ENCODE measurements around the gene SLC7A7.
A peak's percentile ranks its signal among the peaks of the same experiment; 100 is the strongest.
"Not testable (repeated sequence)": the region's sequence is repeated elsewhere in the genome, so short reads cannot be mapped to it uniquely, and the experiment has no call there.

SLC7A7 gene

DNA sequence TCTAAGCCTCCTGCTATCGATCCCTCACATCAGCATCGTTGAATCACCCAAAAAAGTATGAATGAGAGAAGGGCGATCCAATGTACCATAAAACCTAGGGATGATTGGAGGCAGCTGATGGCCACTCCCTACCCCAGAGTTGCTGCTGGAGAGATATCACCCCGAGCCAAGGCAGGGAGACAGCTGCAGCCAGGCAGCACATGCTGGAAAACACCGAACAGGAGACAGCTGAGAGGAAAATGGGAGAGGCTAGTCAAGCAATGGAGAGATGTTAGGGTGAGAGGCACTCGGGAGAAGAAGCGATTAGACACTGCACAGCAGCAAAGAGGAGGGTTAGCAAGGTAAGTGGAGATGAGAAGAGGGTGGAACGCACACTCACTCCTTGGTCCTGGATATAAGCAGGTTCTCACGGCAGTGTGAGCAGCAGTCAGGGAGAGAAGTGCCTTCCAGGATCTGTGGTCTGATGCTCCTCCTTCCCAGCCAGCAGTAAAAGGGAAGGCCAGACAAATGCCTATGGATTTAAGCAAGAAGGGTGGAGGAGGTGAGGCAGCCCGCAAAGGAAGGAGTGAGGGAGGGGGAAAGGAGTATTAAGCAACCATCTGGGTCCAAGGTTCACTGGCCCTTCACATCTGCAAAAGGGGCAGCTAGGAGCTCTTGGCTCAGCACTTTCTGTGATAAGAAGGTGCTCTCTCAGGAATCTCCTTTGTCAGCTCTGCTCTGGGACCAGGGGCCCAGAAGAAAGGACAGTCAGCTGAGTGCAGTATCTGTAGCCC lies at the start of gene SLC7A7:
TSS of gene SLC7A7 (minus strand) at position 495 of the 773 bp plus-strand sequence. CDS start 2,037 bp downstream, outside the sequence.
- no peak for DNase-seq

DNA sequence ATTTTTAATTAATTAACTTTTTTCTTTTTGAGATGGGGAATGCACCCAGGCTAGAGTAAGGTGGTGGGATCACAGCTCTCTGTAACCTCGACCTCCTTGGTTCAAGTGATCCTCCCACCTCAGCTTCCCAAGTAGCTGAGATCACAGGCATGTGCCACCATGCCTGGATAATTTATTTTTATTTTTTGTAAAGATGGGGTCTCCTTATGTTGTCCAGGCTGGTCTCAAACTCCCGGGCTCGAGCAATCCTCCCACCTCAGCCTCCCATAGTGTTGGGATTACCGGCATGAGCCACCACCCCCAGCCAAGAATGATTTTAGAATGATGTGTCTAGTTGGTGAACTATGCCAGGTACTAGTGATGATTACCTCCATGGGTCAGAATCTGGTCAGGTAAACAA lies 49.7 kb upstream of the SLC7A7 start:
- DNase-seq = no peak

DNA sequence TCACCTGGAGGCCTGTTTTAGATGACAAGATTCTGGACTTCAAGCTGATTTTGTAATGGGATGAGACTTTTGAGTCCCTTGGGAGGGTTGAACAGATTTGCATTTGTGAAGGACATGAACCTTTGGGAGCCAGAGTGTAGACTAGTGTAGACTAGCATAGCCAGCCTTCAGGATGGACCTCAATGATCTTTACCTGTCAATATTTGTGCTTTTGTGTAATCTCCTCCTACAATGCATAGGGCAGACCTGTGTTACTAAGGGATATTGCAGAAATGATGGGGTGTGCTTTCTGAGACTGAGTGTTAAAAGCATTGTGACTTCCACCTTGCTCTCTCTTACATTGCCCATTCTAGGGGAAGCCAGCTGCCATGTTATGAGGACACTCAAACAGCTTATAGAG lies 46.4 kb upstream of the SLC7A7 start:
- DNase-seq = no peak

DNA sequence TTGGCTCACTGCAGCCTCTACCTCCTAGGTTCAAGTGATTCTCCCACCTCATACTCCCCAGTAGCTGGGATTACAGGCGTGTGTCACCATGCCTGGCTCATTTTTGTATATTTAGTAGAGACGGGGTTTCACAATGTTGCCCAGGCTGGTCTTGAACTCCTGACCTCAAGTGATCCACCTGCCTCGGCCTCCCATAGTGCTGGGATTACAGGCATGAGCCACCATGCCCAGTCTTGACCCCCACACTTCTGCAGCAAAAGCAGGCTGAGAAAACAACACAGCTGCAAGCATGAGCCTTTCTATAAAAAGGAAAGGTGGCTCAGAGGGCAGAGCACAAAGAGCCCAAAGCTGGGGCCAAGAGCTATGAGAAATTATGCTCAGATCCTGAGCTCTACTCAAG lies 45.1 kb upstream of the SLC7A7 start:
- DNase-seq = not testable (repeated sequence)

DNA sequence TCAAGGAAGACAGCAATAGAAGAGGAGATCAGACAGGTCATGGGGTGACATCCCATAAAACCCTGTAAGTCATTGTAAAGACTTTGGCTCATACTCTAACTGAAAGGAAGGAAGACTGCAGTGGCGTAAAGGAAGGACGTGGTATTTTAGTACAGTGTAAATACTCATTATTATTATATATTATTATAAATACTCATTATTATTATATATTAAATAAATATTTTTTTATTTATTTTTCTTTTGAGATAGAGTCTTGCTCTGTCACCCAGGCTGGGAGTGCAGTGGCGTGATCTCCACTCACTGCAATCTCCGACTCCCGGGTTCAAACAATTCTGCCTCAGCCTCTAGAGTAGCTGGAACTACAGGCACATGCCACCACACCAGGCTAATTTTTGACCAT lies 41.2 kb upstream of the SLC7A7 start:
- no peak for DNase-seq

DNA sequence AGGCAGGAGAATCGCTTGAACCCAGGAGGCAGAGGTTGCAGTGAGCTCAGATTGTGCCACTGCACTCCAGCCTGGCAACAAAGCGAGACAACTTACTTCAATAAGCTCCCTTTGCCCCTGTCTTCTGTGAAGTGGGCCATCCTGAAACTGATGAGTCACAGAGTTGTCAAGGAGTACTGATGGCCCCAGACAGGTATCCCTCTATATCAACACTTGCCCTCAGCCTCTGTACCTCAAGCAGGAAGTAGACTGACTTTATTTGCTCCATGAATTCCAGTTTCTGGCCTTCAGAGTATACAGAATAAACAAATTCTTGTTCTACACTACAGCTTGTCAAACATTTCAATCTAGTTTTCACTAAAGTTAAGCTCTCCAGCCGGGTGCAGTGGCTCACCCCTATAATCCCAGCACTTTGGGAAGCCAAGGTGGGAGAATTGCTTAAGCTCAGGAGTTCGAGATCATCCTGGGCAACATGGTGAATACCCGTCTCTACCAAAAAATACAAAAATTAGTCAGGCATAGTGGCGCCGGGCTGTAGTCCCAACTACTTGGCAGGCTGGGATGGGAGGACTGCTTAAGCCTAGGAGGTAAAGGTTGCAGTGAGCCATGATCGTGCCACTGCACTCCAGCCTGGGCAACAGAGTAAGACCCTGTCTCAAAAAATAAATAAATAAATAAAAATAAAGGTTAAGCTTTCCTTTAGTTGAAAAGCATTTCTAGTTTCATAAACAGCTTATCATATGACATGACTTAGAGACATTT lies 39.9 kb upstream of the SLC7A7 start:
- DNase-seq = no peak

DNA sequence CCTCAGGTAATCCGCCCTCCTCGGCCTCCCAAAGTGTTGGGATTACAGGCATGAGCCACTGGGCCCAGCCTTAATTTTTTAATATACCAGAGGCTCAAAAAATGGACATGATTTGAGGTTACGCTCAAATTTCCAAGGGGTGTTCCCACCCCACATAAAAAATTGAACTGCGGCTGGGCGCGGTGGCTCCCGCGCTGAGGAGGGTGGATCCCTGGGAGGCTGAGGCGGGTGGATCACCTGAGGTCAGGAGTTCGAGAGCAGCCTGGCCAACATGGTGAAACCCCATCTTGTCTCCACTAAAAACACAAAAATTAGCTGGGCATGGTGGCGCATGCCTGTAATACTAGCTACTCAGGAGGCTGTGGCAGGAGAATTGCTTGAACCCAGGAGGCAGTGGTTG lies 39.1 kb upstream of the SLC7A7 start:
- not testable (repeated sequence) for DNase-seq

DNA sequence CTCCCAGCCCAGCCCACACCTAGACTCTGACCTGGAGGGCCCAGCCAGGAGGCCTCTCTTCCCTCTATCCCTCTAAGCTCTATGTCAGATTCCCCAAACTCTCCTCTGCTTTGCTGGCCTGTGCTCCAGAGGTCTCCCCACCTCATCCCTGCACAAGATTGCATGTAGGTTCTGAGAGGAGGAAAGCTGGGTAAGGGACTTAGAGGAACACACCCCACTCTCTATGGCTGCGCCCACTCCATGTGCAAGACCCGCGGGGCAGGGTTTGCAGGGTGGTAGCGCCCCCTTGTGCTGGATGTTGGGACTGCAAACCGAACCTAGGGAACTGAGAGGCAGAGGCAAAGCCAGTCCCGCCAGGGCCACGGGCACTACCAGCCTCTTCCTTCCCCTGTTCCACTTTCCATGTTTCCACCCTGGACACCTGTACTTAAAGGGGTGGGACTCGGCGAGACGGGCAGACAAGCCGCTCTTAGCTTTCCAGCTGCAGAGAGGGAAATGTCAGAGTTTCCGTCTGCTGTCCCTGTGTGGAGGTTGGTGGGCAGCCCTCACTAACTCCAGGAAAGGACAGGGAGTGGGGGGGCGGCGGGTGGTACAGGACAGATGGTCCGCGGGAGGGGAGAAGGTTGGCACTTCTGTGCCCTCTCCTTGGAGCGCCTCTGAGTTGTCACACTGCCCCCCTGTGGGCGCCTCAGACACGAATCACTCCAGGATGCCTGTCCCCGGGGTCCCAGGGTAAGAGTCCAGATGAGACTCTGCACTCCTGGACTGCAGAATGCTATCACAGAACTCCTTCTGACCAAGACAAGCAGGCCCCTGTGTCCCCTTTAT lies 37.9 kb upstream of the SLC7A7 start:
- peak; percentile 70 to 82 for DNase-seq

DNA sequence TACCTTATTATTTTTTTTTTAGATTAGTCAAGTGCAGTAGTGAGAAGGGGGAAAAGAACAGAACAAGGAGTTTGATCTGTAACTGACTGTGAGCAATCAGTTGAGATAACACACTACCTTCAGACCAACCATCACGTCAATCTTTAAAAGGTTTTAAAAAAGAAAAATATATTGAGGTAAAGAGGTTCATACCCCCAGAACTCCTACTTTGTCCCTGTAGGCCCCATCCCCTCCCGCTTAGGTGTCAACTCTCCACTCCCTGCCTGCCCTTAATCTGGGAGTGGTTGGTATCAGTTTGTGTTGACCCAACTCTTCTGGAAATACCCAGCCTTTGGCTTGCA lies 37.3 kb upstream of the SLC7A7 start:
- no peak for DNase-seq

DNA sequence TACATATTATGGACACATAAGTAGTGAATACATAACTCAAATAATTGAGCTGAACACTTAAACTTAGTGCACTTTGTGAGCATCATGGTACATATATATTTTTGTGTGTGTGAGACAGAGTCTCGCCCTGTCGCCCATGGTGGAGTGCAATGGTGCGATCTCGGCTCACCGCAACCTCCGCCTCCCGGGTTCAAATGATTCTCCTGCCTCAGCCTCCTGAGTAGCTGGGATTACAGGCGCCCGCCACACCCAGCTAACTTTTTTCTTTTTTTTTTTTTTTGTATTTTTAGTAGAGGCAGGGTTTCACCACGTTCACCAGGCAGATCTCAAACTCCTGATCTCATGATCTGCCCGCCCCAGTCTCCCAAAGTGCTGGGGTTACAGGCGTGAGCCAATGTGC lies 36.9 kb upstream of the SLC7A7 start:
- not testable (repeated sequence) for DNase-seq

DNA sequence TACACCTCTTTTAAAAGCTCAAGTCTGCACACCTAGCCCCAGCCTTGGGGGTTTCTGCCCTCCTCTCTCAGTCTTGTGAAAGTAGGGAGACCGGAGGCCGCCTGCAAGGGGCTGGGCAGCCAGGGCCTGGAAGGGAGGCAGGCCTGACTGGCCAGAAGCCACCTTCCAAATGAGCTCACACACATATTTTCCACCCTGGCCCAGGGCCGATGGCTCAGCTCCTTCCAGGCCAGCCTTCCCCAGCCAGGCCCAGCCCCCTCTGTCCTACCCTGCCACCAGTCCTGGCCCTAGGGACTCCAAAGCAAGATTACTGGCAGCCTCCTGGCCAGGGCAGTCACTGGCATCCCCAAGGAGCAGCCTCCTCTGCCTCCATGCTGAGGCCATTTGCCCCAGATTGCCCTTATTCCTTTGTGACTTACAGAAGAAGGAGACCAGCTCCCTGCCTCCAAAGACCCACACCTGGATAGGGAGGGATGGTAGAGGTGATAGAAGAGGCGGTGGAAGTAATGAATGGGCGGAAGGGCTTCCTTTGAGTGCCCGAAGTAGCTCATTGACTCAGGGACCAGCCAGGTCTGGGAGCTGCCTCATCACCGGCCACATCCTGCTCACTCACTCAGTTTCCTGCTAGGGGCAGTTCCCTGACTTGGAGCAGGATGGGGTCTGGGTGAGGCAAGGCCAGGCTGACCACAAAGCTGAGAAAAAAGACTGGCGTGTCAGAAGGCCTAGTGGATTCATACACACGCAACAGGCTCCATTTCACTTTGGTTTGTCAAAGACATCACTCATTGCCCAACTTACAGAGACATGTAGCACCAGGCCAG lies 35.9 kb upstream of the SLC7A7 start:
- DNase-seq = no peak

DNA sequence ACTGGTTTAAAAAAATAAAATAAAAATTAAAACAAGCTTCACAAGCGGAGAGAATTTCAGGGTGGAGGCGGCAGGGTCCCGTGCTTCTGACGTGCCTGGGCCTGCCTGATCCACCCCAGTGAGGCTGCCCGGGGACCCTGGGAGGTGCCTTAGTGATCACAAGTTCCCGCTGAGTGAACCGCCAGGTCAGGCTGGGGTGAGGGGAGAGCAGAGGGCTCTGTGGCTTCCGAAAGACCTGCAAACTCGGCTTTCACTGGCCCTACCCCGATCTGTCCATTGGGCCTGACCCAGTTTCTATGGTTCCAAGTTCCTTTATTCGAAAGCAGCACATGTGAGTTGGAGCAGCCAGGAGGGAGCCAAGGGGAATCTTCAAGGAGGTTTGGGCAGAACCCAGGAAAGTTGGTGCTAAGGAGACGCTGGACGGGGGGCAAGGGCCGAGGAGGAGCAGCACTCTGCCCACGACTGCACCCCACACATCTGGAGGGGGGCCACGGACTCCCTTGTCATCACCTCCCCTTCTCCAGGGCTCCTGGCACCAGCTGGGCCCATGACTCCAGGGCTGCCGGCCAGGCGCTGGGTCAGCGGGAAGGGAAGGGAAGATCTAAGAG lies 34.1 kb upstream of the SLC7A7 start:
- no peak for DNase-seq

DNA sequence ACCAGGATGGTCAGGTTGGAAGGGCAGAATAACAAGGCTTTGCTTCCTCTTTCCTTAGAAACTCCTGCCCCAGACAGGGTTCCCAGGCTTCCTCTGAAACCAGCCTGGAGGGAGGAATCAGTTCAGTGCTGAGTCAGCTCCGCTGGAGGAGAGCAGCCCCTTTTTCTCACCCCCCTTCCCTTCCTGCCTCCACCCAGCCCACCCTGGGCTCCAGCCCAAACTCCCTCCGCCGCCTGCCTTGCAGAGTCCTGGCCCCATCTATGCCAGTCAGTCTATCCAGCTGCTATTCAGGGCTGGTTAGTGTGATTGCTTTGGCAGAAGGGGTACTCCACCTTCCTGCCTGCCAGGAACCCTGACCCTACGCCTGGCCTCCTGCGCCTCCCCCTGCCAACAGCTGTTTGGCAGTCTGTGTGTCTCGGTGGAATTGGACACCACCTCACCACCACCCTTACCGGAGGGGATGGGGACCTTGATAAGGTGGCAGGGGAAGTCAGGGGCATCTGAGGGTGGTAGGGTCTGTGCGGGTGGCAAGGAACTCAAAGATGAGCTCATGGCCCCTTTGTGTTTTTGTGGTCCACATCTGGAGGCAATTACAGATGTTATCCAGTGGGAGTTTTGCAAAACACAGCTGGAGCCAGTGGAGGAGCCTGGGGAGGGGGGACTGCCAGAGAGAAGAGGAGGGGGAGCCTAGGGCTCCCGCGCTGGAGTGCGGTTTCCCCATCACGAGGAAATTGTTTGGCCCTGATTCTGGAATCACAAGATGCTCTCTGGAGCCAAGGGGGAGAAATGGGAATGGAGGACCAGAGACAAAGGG lies 33.3 kb upstream of the SLC7A7 start:
- no peak for DNase-seq

DNA sequence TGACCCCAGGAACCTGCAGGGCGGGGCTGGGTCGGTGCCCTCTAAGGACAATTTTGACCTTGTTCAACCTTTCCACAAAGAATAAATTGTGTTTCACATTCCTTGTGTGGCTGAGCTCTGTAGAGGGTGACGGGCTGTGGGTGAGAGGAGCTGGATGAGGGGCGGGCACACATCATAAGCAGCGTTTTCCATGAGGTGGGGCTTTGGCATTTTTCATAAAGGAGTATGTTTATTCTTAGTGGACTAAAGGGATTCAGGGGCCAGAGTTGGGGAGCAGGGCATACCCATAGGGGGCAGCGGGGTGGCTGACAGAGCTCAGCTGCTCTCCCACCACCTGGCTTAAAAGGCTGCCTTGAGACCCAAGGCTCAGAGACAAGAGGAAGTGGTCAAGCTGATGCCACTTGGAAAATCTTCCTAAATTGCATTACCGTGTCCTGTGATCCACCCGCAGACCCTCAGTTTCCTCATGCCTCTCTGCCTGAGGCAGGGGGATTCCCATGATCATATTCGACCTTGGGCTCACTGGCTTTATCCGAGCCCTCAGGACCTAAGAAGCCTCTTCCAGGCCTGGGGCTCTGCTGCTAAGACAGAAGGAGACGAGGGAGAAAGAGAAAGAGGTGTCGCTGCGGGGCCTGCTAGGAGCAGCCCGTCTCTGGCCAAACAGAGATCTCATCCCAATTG lies 32.6 kb upstream of the SLC7A7 start:
- no peak for DNase-seq

DNA sequence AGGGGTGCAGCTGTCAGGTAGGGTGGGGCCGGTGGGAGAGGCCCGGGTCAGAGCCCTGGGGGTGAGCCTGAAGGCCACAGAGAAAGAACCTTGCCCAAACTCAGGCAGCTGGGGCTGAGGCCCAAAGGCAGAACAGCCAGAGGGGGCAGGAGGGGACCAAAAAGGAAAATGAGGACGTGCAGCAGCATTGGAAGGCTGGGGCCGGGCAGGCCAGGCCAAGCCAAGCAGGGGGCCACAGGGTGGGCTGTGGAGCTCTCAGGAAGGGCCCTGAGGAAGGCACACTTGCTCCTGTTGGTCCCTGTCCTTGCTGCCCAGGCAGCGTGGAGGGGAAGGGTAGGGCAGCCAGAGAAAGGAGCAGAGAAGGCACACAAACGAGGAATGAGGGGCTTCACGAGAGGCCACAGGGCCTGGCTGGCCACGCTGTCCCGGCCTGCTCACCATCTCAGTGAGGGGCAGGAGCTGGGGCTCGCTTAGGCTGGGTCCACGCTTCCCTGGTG lies 31.6 kb upstream of the SLC7A7 start:
- DNase-seq = no peak

DNA sequence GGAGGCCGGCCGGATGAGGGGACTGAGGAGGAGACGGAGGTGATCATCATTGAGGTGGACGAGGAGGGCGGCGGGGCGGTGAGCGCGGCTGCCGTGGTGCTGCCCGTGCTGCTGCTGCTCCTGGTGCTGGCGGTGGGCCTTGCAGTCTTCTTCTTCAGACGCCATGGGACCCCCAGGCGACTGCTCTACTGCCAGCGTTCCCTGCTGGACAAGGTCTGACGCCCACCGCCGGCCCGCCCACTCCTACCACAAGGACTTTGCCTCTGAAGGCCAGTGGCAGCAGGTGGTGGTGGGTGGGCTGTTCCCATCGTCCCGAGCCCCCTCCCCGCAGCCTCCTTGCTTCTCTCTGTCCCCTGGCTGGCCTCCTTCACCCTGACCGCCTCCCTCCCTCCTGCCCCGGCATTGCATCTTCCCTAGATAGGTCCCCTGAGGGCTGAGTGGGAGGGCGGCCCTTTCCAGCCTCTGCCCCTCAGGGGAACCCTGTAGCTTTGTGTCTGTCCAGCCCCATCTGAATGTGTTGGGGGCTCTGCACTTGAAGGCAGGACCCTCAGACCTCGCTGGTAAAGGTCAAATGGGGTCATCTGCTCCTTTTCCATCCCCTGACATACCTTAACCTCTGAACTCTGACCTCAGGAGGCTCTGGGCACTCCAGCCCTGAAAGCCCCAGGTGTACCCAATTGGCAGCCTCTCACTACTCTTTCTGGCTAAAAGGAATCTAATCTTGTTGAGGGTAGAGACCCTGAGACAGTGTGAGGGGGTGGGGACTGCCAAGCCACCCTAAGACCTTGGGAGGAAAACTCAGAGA lies 30.8 kb upstream of the SLC7A7 start:
- DNase-seq = no peak

DNA sequence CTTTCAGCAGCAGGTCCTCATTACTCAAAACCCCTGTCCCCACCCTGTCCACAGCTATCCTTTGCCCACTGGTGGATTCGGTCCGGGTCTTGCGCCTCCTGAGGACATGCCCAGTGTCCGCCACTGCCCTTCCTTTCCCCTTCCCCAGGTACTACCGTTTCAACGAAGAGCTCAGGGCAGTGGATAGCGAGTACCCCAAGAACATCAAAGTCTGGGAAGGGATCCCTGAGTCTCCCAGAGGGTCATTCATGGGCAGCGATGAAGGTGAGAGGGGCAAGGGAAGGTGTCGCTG lies 29.8 kb upstream of the SLC7A7 start:
- no peak for DNase-seq

DNA sequence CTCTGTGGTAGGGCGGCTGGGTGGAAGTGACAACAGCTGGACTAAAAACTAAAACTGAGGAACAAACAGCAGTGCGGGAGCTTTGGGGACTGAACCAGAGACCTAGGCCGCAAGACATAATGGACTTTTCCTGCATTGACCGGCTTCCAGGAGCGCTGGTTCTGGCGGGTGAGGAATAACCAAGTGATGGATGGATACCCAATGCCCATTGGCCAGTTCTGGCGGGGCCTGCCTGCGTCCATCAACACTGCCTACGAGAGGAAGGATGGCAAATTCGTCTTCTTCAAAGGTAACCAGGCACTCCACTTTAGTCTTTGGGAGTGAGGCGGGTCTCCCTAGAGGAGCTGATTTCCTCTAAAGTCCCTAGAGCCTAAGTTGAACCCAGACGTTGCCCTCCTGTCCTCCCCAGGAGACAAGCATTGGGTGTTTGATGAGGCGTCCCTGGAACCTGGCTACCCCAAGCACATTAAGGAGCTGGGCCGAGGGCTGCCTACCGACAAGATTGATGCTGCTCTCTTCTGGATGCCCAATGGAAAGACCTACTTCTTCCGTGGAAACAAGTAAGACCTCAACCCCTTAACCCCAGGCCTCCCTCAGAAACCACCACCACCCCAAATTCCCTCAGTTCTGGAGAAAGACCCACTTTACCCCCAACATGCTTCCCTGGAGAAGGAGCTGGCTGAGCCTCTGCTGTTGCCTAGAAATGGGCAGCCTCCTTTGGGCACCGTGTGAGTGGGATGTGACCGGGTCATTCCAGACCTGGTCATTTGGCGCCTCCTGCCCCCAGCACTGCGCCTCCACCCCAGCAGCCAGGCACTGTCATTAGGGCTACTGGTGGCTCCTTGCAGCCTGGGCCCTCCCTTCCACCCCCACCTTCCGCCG lies 29.2 kb upstream of the SLC7A7 start:
- no peak for DNase-seq
